GM21447 (cell line): Measurements from ENCODE around the gene ZNF107.

Experiments used
- ATAC-seq: cut with Tn5 transposase; IDR thresholded peaks from one replicate; pipeline ENCODE4 v1.9.1; 2021; ENCODE audit not compliant: unreplicated experiment

ZNF107 gene

GRCh38 chr7:64665980-64666662 is at the start of gene ZNF107:
Gene ZNF107 (plus strand): TSS chr7:64666133. CDS start chr7:64666283, 150 bp downstream.
- ATAC-seq, result peak; percentile 97

GRCh38 chr7:64618785-64619456 is 47.0 kb upstream of the ZNF107 start:
- no peak for ATAC-seq

- ATAC-seq, result no peak
Measured at GRCh38 chr7:64619705-64620104, 46.2 kb upstream of the ZNF107 start.

GRCh38 chr7:64621656-64622055 is 44.3 kb upstream of the ZNF107 start:
- ATAC-seq, result no peak

GRCh38 chr7:64625114-64626082 is 40.5 kb upstream of the ZNF107 start:
- no peak for ATAC-seq

GRCh38 chr7:64626083-64626469 is 39.9 kb upstream of the ZNF107 start:
- ATAC-seq, result no peak

GRCh38 chr7:64626557-64626956 is 39.4 kb upstream of the ZNF107 start:
- no peak for ATAC-seq

GRCh38 chr7:64628192-64628591 is 37.7 kb upstream of the ZNF107 start:
- no peak for ATAC-seq

GRCh38 chr7:64628721-64629120 is 37.2 kb upstream of the ZNF107 start:
- no peak for ATAC-seq

- ATAC-seq, result no peak
Measured at GRCh38 chr7:64630496-64630895, 35.4 kb upstream of the ZNF107 start.

GRCh38 chr7:64632029-64632428 is 33.9 kb upstream of the ZNF107 start:
- ATAC-seq, result no peak

- no peak for ATAC-seq
Measured at GRCh38 chr7:64633401-64633800, 32.5 kb upstream of the ZNF107 start.

GRCh38 chr7:64634406-64635062 is 31.4 kb upstream of the ZNF107 start:
- no peak for ATAC-seq

- ATAC-seq, result no peak
Measured at GRCh38 chr7:64636386-64636785, 29.5 kb upstream of the ZNF107 start.

GRCh38 chr7:64637521-64638445 is 28.1 kb upstream of the ZNF107 start:
- no peak for ATAC-seq

GRCh38 chr7:64638822-64639221 is 27.1 kb upstream of the ZNF107 start:
- ATAC-seq, result no peak

GRCh38 chr7:64639267-64640001 is 26.5 kb upstream of the ZNF107 start:
- ATAC-seq, result no peak

- ATAC-seq, result no peak
Measured at GRCh38 chr7:64640504-64640903, 25.4 kb upstream of the ZNF107 start.

- no peak for ATAC-seq
Measured at GRCh38 chr7:64642046-64642445, 23.9 kb upstream of the ZNF107 start.
